Measurements from ENCODE around the gene SNCA. TPM values are rescaled to one million over a fixed set of nuclear protein-coding genes. Genes with fewer than 3 reads are reported as not detected.

SNCA gene
- total RNA-seq, 1 donor: 3.5 TPM

GRCh38 chr4:89784686-89785231, 52.2 kb downstream of the SNCA start:
- TF ChIP-seq CTCF (IDR thresholded peaks at IDR 0.05; ENCODE audit: insufficient read depth, low read depth, low read length): no peak
- DNase-seq (ENCODE audit: low read depth): no peak
- H3K4me3 ChIP-seq (ENCODE audit: low read depth, low read length): no peak overlapping the region

- no peak for TF ChIP-seq CTCF (IDR thresholded peaks at IDR 0.05; ENCODE audit: insufficient read depth, low read depth, low read length)
- no peak overlapping the region for H3K4me3 ChIP-seq (ENCODE audit: low read depth, low read length)
- no peak for DNase-seq (ENCODE audit: low read depth)
Observed at GRCh38 chr4:89781321-89781720, 55.6 kb downstream of the SNCA start.

- TF ChIP-seq CTCF (IDR thresholded peaks at IDR 0.05; ENCODE audit: insufficient read depth, low read depth, low read length): no peak
- H3K4me3 ChIP-seq (ENCODE audit: low read depth, low read length): no peak overlapping the region
- DNase-seq (ENCODE audit: low read depth): no peak
Observed at GRCh38 chr4:89773805-89774204, 63.2 kb downstream of the SNCA start.

- H3K4me3 ChIP-seq (ENCODE audit: low read depth, low read length): no peak overlapping the region
- TF ChIP-seq CTCF (IDR thresholded peaks at IDR 0.05; ENCODE audit: insufficient read depth, low read depth, low read length): no peak
- no peak for DNase-seq (ENCODE audit: low read depth)
Observed at GRCh38 chr4:89769856-89770255, 67.1 kb downstream of the SNCA start.

GRCh38 chr4:89767924-89768323, 69.0 kb downstream of the SNCA start:
- no peak for TF ChIP-seq CTCF (IDR thresholded peaks at IDR 0.05; ENCODE audit: insufficient read depth, low read depth, low read length)
- DNase-seq (ENCODE audit: low read depth): no peak
- no peak overlapping the region for H3K4me3 ChIP-seq (ENCODE audit: low read depth, low read length)

GRCh38 chr4:89765966-89766365, 71.0 kb downstream of the SNCA start:
- peak; percentile 59 for DNase-seq (ENCODE audit: low read depth)
- TF ChIP-seq CTCF (IDR thresholded peaks at IDR 0.05; ENCODE audit: insufficient read depth, low read depth, low read length): no peak
- no peak overlapping the region for H3K4me3 ChIP-seq (ENCODE audit: low read depth, low read length)

- DNase-seq (ENCODE audit: low read depth): no peak
- no peak for TF ChIP-seq CTCF (IDR thresholded peaks at IDR 0.05; ENCODE audit: insufficient read depth, low read depth, low read length)
- no peak overlapping the region for H3K4me3 ChIP-seq (ENCODE audit: low read depth, low read length)
Observed at GRCh38 chr4:89765528-89765927, 71.4 kb downstream of the SNCA start.
